HUES6 (cell line): Measurements from ENCODE around the gene SEC62.
"Not testable (repeated sequence)": the region's sequence is repeated elsewhere in the genome, so short reads cannot be mapped to it uniquely, and the experiment has no call there.

ENCODE experiments used
- H3K27ac ChIP-seq: 2 replicates; pipeline ENCODE4 v1.7.0; 2013; ENCODE audit warnings: low read depth, mild to moderate bottlenecking, low read length, inconsistent platforms
- H3K27me3 ChIP-seq: 2 replicates; pipeline ENCODE4 v1.6.1; 2013; ENCODE audit warnings: low read length; ENCODE audit not compliant: control insufficient read depth, insufficient read depth
- H3K36me3 ChIP-seq: 2 replicates; pipeline ENCODE4 v1.6.1; 2013; ENCODE audit warnings: low read length; ENCODE audit not compliant: control insufficient read depth, insufficient read depth
- H3K4me1 ChIP-seq: 2 replicates; pipeline ENCODE4 v1.6.1; 2013; ENCODE audit warnings: low read length; ENCODE audit not compliant: control insufficient read depth, insufficient read depth
- H3K4me3 ChIP-seq: 2 replicates; pipeline ENCODE4 v1.5.1; 2013; ENCODE audit warnings: low read depth, low read length
- H3K9ac ChIP-seq: one replicate; pipeline ENCODE4 v1.6.1; 2013; ENCODE audit warnings: mild to moderate bottlenecking, low read length
- H3K9me3 ChIP-seq: 2 replicates; pipeline ENCODE4 v1.6.1; 2013; ENCODE audit warnings: low read depth, low read length; ENCODE audit not compliant: control insufficient read depth, insufficient read depth

The SEC62 gene

GRCh38 chr3:169998668-169999131 lies 32.1 kb downstream of the SEC62 start:
- H3K4me1 ChIP-seq, result no peaks in the 10 kb centered on the region
- H3K27me3 ChIP-seq, result no peaks in the 10 kb centered on the region
- H3K27ac ChIP-seq, result no peak overlapping the region
- no peak overlapping the region for H3K4me3 ChIP-seq
- peaks cover 24% of the 10 kb centered on the region for H3K36me3 ChIP-seq
- H3K9me3 ChIP-seq, result 0 out of 2 replicates have a peak, but pooled peaks cover 2% of the 10 kb centered on the region
- H3K9ac ChIP-seq, result no peak overlapping the region

- Histone ChIP-seq H3K27me3 (no peaks in the 10 kb centered on the region), H3K4me1 (no peaks in the 10 kb centered on the region), H3K4me3 (no peak overlapping the region), H3K36me3 (peaks cover 16% of the 10 kb centered on the region), H3K9me3 (0 out of 2 replicates have a peak, but pooled peaks cover 2% of the 10 kb centered on the region), H3K9ac (no peak overlapping the region), H3K27ac (no peak overlapping the region)
Measured at GRCh38 chr3:169999433-169999832, 32.8 kb downstream of the SEC62 start.

- Histone ChIP-seq H3K27me3 (no peaks in the 10 kb centered on the region), H3K4me1 (no peaks in the 10 kb centered on the region), H3K9me3 (0 out of 2 replicates have a peak, but pooled peaks cover 2% of the 10 kb centered on the region), H3K9ac (no peak overlapping the region), H3K27ac (no peak overlapping the region), H3K4me3 (no peak overlapping the region), H3K36me3 (peaks cover 14% of the 10 kb centered on the region)
Measured at GRCh38 chr3:170000051-170000450, 33.4 kb downstream of the SEC62 start.

- Histone ChIP-seq H3K9ac (no peak overlapping the region), H3K36me3 (peaks cover 8% of the 10 kb centered on the region; the same call in 1 of the 2 replicates), H3K27me3 (no peaks in the 10 kb centered on the region), H3K4me1 (no peaks in the 10 kb centered on the region), H3K9me3 (0 out of 2 replicates have a peak, but pooled peaks cover 2% of the 10 kb centered on the region), H3K4me3 (no peak overlapping the region), H3K27ac (no peak overlapping the region)
Measured at GRCh38 chr3:170002231-170002630, 35.6 kb downstream of the SEC62 start.

GRCh38 chr3:170002879-170003278 lies 36.3 kb downstream of the SEC62 start:
- no peak overlapping the region for H3K9ac ChIP-seq
- no peaks in the 10 kb centered on the region for H3K4me1 ChIP-seq
- H3K27me3 ChIP-seq, result no peaks in the 10 kb centered on the region
- no peak overlapping the region for H3K4me3 ChIP-seq
- H3K36me3 ChIP-seq, result peaks cover 8% of the 10 kb centered on the region; the same call in 1 of the 2 replicates
- H3K27ac ChIP-seq, result no peak overlapping the region
- H3K9me3 ChIP-seq, result 0 out of 2 replicates have a peak, but pooled peaks cover 2% of the 10 kb centered on the region

- H3K36me3 ChIP-seq, result 0 out of 2 replicates have a peak, but pooled peaks cover 5% of the 10 kb centered on the region
- no peak overlapping the region for H3K27ac ChIP-seq
- no peak overlapping the region for H3K9ac ChIP-seq
- no peak overlapping the region for H3K4me3 ChIP-seq
- no peaks in the 10 kb centered on the region for H3K4me1 ChIP-seq
- H3K9me3 ChIP-seq, result 0 out of 2 replicates have a peak, but pooled peaks cover 2% of the 10 kb centered on the region
- H3K27me3 ChIP-seq, result no peaks in the 10 kb centered on the region
Measured at GRCh38 chr3:170003881-170004356, 37.3 kb downstream of the SEC62 start.

DNA sequence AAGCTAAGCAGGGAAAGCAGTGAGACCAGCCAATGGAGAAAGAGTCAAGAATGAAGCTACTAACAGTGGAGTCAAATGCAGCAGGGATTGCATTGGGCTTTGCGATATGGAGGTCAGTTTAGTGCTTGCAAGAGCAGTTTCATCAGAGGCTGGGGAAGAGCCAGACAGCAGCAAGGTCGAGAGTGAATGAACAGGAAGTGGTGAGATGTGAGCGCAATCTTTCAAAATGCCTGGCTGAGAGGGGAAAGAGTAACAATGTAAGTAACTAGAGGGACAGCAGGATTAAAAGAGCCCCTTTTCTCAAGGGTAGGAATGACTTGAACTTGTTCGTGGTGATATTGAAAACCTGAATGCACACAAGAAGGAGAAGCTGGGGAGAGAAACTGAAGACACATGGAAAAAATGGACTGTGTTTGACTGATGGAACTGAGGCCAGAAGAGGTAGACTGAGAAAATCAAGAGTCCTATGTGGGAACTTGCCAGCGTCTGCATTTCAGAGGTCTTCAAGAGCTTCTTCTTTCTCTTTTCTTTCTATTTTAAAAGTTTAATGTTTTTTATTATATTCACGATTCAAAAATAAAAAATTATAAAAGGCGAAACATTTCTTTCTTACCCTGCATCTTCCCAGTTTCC lies 40.5 kb downstream of the SEC62 start:
- no peak overlapping the region for H3K4me3 ChIP-seq

DNA sequence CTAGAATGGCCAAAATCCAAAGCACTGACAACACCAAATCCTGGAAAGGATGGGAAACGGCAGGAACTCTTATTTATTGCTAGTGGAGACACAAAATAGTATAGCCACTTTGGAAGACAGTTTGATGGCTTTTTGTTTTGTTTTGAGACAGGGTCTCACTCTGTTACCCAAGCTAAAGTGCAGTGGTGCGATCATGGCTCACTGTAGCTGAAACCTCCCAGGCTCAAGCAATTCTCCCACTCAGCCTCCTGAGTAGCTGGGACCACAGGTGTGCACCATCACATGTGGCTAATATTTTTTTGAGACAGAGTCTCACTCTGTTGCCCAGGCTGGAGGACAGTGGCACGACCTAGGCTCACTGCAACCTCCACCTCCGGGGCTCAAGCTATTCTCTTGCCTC lies 43.9 kb downstream of the SEC62 start:
- H3K4me3 ChIP-seq, result no peak overlapping the region
- no peak overlapping the region for H3K27ac ChIP-seq
- H3K9me3 ChIP-seq, result no peaks in the 10 kb centered on the region
- no peak overlapping the region for H3K9ac ChIP-seq
- no peaks in the 10 kb centered on the region for H3K4me1 ChIP-seq
- no peaks in the 10 kb centered on the region for H3K27me3 ChIP-seq
- H3K36me3 ChIP-seq, result no peaks in the 10 kb centered on the region

More for the DNA sequence above, 40.5 kb downstream of the SEC62 start:
- no peaks in the 10 kb centered on the region for H3K27me3 ChIP-seq
- no peaks in the 10 kb centered on the region for H3K36me3 ChIP-seq
- no peak overlapping the region for H3K9ac ChIP-seq
- no peaks in the 10 kb centered on the region for H3K4me1 ChIP-seq
- H3K27ac ChIP-seq, result no peak overlapping the region
- H3K9me3 ChIP-seq, result no peaks in the 10 kb centered on the region

- Histone ChIP-seq H3K27ac (no peak overlapping the region), H3K4me3 (no peak overlapping the region), H3K9me3 (no peaks in the 10 kb centered on the region), H3K27me3 (no peaks in the 10 kb centered on the region), H3K36me3 (no peaks in the 10 kb centered on the region), H3K4me1 (no peaks in the 10 kb centered on the region), H3K9ac (no peak overlapping the region)
Measured at GRCh38 chr3:170012683-170013400, 46.2 kb downstream of the SEC62 start.

- H3K36me3 ChIP-seq, result no peaks in the 10 kb centered on the region
- H3K4me1 ChIP-seq, result no peaks in the 10 kb centered on the region
- H3K27ac ChIP-seq, result no peak overlapping the region
- no peaks in the 10 kb centered on the region for H3K27me3 ChIP-seq
- no peaks in the 10 kb centered on the region for H3K9me3 ChIP-seq
- no peak overlapping the region for H3K4me3 ChIP-seq
- H3K9ac ChIP-seq, result no peak overlapping the region
Measured at GRCh38 chr3:170016057-170016456, 49.5 kb downstream of the SEC62 start.

- not testable (repeated sequence) for H3K9ac ChIP-seq, H3K27ac ChIP-seq, H3K4me3 ChIP-seq, H3K27me3 ChIP-seq, H3K9me3 ChIP-seq, H3K4me1 ChIP-seq, H3K36me3 ChIP-seq
Measured at GRCh38 chr3:170019306-170019705, 52.7 kb downstream of the SEC62 start.
